HuH-7.5 (cell line): ENCODE data around the gene ITPK1.
A peak's percentile ranks its signal among the peaks of the same experiment; 100 is the strongest.

Experiments used
- DNase-seq: peaks from one replicate; pipeline ENCODE4 v3.0.0; 2011; ENCODE audit warnings: low spot score

The ITPK1 gene

GRCh38 chr14:93059260-93059659 lies 56.5 kb downstream of the ITPK1 start:
- no peak for DNase-seq

GRCh38 chr14:93057586-93058280 lies 58.0 kb downstream of the ITPK1 start:
- no peak for DNase-seq

GRCh38 chr14:93056840-93057585 lies 58.7 kb downstream of the ITPK1 start:
- no peak for DNase-seq

GRCh38 chr14:93056166-93056839 lies 59.4 kb downstream of the ITPK1 start:
- no peak for DNase-seq

GRCh38 chr14:93055651-93056115 lies 60.0 kb downstream of the ITPK1 start:
- no peak for DNase-seq

GRCh38 chr14:93054876-93055275 lies 60.8 kb downstream of the ITPK1 start:
- DNase-seq: no peak

- DNase-seq: no peak
Observed at GRCh38 chr14:93054006-93054405, 61.7 kb downstream of the ITPK1 start.

- no peak for DNase-seq
Observed at GRCh38 chr14:93051600-93052546, 63.9 kb downstream of the ITPK1 start.

- no peak for DNase-seq
Observed at GRCh38 chr14:93050761-93051160, 65.0 kb downstream of the ITPK1 start.

GRCh38 chr14:93049867-93050331 lies 65.8 kb downstream of the ITPK1 start:
- no peak for DNase-seq

GRCh38 chr14:93049315-93049714 lies 66.4 kb downstream of the ITPK1 start:
- DNase-seq: no peak

- no peak for DNase-seq
Observed at GRCh38 chr14:93048843-93049242, 66.9 kb downstream of the ITPK1 start.

- DNase-seq: no peak
Observed at GRCh38 chr14:93047661-93048060, 68.1 kb downstream of the ITPK1 start.

- DNase-seq: no peak
Observed at GRCh38 chr14:93047157-93047556, 68.6 kb downstream of the ITPK1 start.

- DNase-seq: no peak
Observed at GRCh38 chr14:93046705-93047050, 69.0 kb downstream of the ITPK1 start.

- no peak for DNase-seq
Observed at GRCh38 chr14:93045965-93046704, 69.6 kb downstream of the ITPK1 start.

- DNase-seq: no peak
Observed at GRCh38 chr14:93045211-93045674, 70.5 kb downstream of the ITPK1 start.

- DNase-seq: no peak
Observed at GRCh38 chr14:93044556-93044955, 71.2 kb downstream of the ITPK1 start.

GRCh38 chr14:93044121-93044520 lies 71.6 kb downstream of the ITPK1 start:
- DNase-seq: no peak

GRCh38 chr14:93042968-93043940 lies 72.5 kb downstream of the ITPK1 start:
- DNase-seq: peak; percentile 70
